ENCODE data around the gene DUOXA1.
"Not testable (repeated sequence)": the region's sequence is repeated elsewhere in the genome, so short reads cannot be mapped to it uniquely, and the experiment has no call there.

Gene DUOXA1

GRCh38 chr15:45079201-45079600, 50.5 kb downstream of the DUOXA1 start:
- not testable (repeated sequence) for H2BK5ac ChIP-seq (ENCODE audit: low read depth, low read length, poor library complexity, severe bottlenecking); H4K91ac ChIP-seq (ENCODE audit: low read length); H3K4ac ChIP-seq (ENCODE audit: low read depth in 1 of 2, low read length in 2 of 2); H3K9ac ChIP-seq (ENCODE audit: low read length); H2BK120ac ChIP-seq (ENCODE audit: low read depth, low read length); H4K8ac ChIP-seq (ENCODE audit: low read length); H3K9me3 ChIP-seq (ENCODE audit: control insufficient read depth, low read length); H3K27ac ChIP-seq (ENCODE audit: low read length, poor library complexity, severe bottlenecking); H3K79me1 ChIP-seq (replicated peaks; ENCODE audit: low read length, poor library complexity, severe bottlenecking); H3K23ac ChIP-seq (ENCODE audit: low read length in 2 of 2); H2AFZ ChIP-seq (ENCODE audit: low read depth, low read length); H3K4me3 ChIP-seq (ENCODE audit: insufficient read depth in 1 of 2, low read depth in 1 of 2, low read length in 2 of 2); H2AK5ac ChIP-seq (ENCODE audit: low read length, severe bottlenecking); DNase-seq; H3K14ac ChIP-seq (ENCODE audit: low read length in 2 of 2); H2BK12ac ChIP-seq (ENCODE audit: low read length in 2 of 2); H3K36me3 ChIP-seq (ENCODE audit: control insufficient read depth in 1 of 2, insufficient read depth in 2 of 2, low read depth in 1 of 2, low read length in 2 of 2); H2BK15ac ChIP-seq (ENCODE audit: low read depth, poor library complexity, severe bottlenecking); H3K27me3 ChIP-seq (ENCODE audit: control insufficient read depth in 1 of 2, insufficient read depth in 1 of 2, low read length in 2 of 2); H3K4me2 ChIP-seq (ENCODE audit: low read length, poor library complexity, severe bottlenecking); H3K4me1 ChIP-seq (ENCODE audit: control insufficient read depth, insufficient read depth, low read depth, low read length); H3K18ac ChIP-seq (ENCODE audit: low read depth in 1 of 2, low read length in 2 of 2)
- 89% methylated on average over 5 of the region's 5 CpGs for WGBS

- not testable (repeated sequence) for H3K4ac ChIP-seq (ENCODE audit: low read depth in 1 of 2, low read length in 2 of 2); H3K4me2 ChIP-seq (ENCODE audit: low read length, poor library complexity, severe bottlenecking); H3K9ac ChIP-seq (ENCODE audit: low read length); H3K27ac ChIP-seq (ENCODE audit: low read length, poor library complexity, severe bottlenecking); H2BK12ac ChIP-seq (ENCODE audit: low read length in 2 of 2); H3K27me3 ChIP-seq (ENCODE audit: control insufficient read depth in 1 of 2, insufficient read depth in 1 of 2, low read length in 2 of 2); H3K4me3 ChIP-seq (ENCODE audit: insufficient read depth in 1 of 2, low read depth in 1 of 2, low read length in 2 of 2); H3K14ac ChIP-seq (ENCODE audit: low read length in 2 of 2); DNase-seq; H3K36me3 ChIP-seq (ENCODE audit: control insufficient read depth in 1 of 2, insufficient read depth in 2 of 2, low read depth in 1 of 2, low read length in 2 of 2); H2AFZ ChIP-seq (ENCODE audit: low read depth, low read length); H3K79me1 ChIP-seq (replicated peaks; ENCODE audit: low read length, poor library complexity, severe bottlenecking); H2BK15ac ChIP-seq (ENCODE audit: low read depth, poor library complexity, severe bottlenecking); H2AK5ac ChIP-seq (ENCODE audit: low read length, severe bottlenecking); H3K18ac ChIP-seq (ENCODE audit: low read depth in 1 of 2, low read length in 2 of 2); H4K8ac ChIP-seq (ENCODE audit: low read length); H4K91ac ChIP-seq (ENCODE audit: low read length); H2BK5ac ChIP-seq (ENCODE audit: low read depth, low read length, poor library complexity, severe bottlenecking); H3K9me3 ChIP-seq (ENCODE audit: control insufficient read depth, low read length); H3K23ac ChIP-seq (ENCODE audit: low read length in 2 of 2); H2BK120ac ChIP-seq (ENCODE audit: low read depth, low read length); H3K4me1 ChIP-seq (ENCODE audit: control insufficient read depth, insufficient read depth, low read depth, low read length)
- 100% methylated on average over 1 of the region's 2 CpGs for WGBS
Measured at GRCh38 chr15:45077391-45077790, 52.3 kb downstream of the DUOXA1 start.

GRCh38 chr15:45075440-45076320, 54.0 kb downstream of the DUOXA1 start:
- not testable (repeated sequence) for H3K4me3 ChIP-seq (ENCODE audit: insufficient read depth in 1 of 2, low read depth in 1 of 2, low read length in 2 of 2); H3K4ac ChIP-seq (ENCODE audit: low read depth in 1 of 2, low read length in 2 of 2); H3K9me3 ChIP-seq (ENCODE audit: control insufficient read depth, low read length); H2BK5ac ChIP-seq (ENCODE audit: low read depth, low read length, poor library complexity, severe bottlenecking); H3K27ac ChIP-seq (ENCODE audit: low read length, poor library complexity, severe bottlenecking); H3K4me1 ChIP-seq (ENCODE audit: control insufficient read depth, insufficient read depth, low read depth, low read length); H2AK5ac ChIP-seq (ENCODE audit: low read length, severe bottlenecking); H3K27me3 ChIP-seq (ENCODE audit: control insufficient read depth in 1 of 2, insufficient read depth in 1 of 2, low read length in 2 of 2); H4K91ac ChIP-seq (ENCODE audit: low read length); H3K23ac ChIP-seq (ENCODE audit: low read length in 2 of 2); H2BK120ac ChIP-seq (ENCODE audit: low read depth, low read length); H3K9ac ChIP-seq (ENCODE audit: low read length); H3K18ac ChIP-seq (ENCODE audit: low read depth in 1 of 2, low read length in 2 of 2); H2BK12ac ChIP-seq (ENCODE audit: low read length in 2 of 2); H4K8ac ChIP-seq (ENCODE audit: low read length); H3K79me1 ChIP-seq (replicated peaks; ENCODE audit: low read length, poor library complexity, severe bottlenecking); DNase-seq; H2BK15ac ChIP-seq (ENCODE audit: low read depth, poor library complexity, severe bottlenecking); H3K36me3 ChIP-seq (ENCODE audit: control insufficient read depth in 1 of 2, insufficient read depth in 2 of 2, low read depth in 1 of 2, low read length in 2 of 2); H3K14ac ChIP-seq (ENCODE audit: low read length in 2 of 2); H2AFZ ChIP-seq (ENCODE audit: low read depth, low read length); H3K4me2 ChIP-seq (ENCODE audit: low read length, poor library complexity, severe bottlenecking)
- WGBS, result no CpG with 5 or more reads among the region's 9 CpGs

DNA sequence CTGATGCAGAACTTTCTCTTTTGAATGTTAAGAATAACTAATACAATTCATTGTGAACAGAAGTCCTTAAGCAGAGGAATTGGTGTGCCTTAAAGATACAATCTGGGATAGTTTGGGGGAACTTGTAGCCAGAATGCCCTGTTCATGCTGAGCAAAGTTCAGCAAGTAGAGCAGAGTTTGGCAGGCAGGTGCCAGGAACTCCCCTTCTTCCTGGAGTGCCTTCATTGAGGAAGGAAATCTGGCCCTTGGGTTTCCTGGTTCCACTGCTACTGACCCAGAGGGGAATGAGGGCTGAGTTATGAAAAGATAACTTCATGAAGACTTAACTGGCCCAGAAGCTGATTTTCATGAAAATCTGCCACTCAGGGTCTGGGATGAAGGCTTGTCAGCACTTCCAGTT, 56.1 kb downstream of the DUOXA1 start:
- not testable (repeated sequence) for H3K27ac ChIP-seq (ENCODE audit: low read length, poor library complexity, severe bottlenecking); H3K14ac ChIP-seq (ENCODE audit: low read length in 2 of 2); H4K8ac ChIP-seq (ENCODE audit: low read length); H2BK5ac ChIP-seq (ENCODE audit: low read depth, low read length, poor library complexity, severe bottlenecking); H2BK12ac ChIP-seq (ENCODE audit: low read length in 2 of 2); H3K23ac ChIP-seq (ENCODE audit: low read length in 2 of 2); H3K27me3 ChIP-seq (ENCODE audit: control insufficient read depth in 1 of 2, insufficient read depth in 1 of 2, low read length in 2 of 2); H3K4me3 ChIP-seq (ENCODE audit: insufficient read depth in 1 of 2, low read depth in 1 of 2, low read length in 2 of 2); H2AFZ ChIP-seq (ENCODE audit: low read depth, low read length); H3K9me3 ChIP-seq (ENCODE audit: control insufficient read depth, low read length); H2BK15ac ChIP-seq (ENCODE audit: low read depth, poor library complexity, severe bottlenecking); H2BK120ac ChIP-seq (ENCODE audit: low read depth, low read length); H3K4ac ChIP-seq (ENCODE audit: low read depth in 1 of 2, low read length in 2 of 2); H3K36me3 ChIP-seq (ENCODE audit: control insufficient read depth in 1 of 2, insufficient read depth in 2 of 2, low read depth in 1 of 2, low read length in 2 of 2); H2AK5ac ChIP-seq (ENCODE audit: low read length, severe bottlenecking); H3K9ac ChIP-seq (ENCODE audit: low read length); H3K4me1 ChIP-seq (ENCODE audit: control insufficient read depth, insufficient read depth, low read depth, low read length); H4K91ac ChIP-seq (ENCODE audit: low read length); DNase-seq; H3K18ac ChIP-seq (ENCODE audit: low read depth in 1 of 2, low read length in 2 of 2); H3K79me1 ChIP-seq (replicated peaks; ENCODE audit: low read length, poor library complexity, severe bottlenecking); H3K4me2 ChIP-seq (ENCODE audit: low read length, poor library complexity, severe bottlenecking)

All from mesenchymal stem cell (in vitro differentiated cells and primary cell).